MCF 10A (cell line): ENCODE measurements around the gene MNT. TPM values are rescaled to one million over a fixed set of nuclear protein-coding genes. Genes with fewer than 3 reads are reported as not detected.

Source experiments
- BruUV-seq: library from RNA; stranded (reverse); fragments of 400-500 nt; replicated peaks from 2 replicates; lab custom pipeline; 2021; lab: Mats Ljungman, UMichigan
- CTCF ChIA-PET: fragments of 300-600 bp; sonication (Branson Sonifier 250); formaldehyde crosslinking; extraction: SDS; loops from one replicate; lab custom pipeline; 2021; ENCODE audit warnings: antibody characterized with exemption, inconsistent platforms; lab: Yijun Ruan, JAX
- POLR2A ChIA-PET: fragments of 300-600, 350-650 bp; sonication (Branson Sonifier 250); formaldehyde crosslinking; extraction: SDS; loops from one replicate; lab custom pipeline; 2020; ENCODE audit warnings: antibody characterized with exemption, inconsistent platforms; lab: Yijun Ruan, JAX
- DNase-seq: peaks from one replicate; pipeline ENCODE4 v3.0.0-alpha.2; 2018; ENCODE audit not compliant: unreplicated experiment
- H3K27ac Mint-ChIP-seq: one replicate; pipeline ENCODE4 v1.8.0; 2022; ENCODE audit warnings: mild to moderate bottlenecking, low read depth, mixed read lengths; ENCODE audit not compliant: unreplicated experiment
- H3K27me3 Mint-ChIP-seq: one replicate; pipeline ENCODE4 v1.8.0; 2022; ENCODE audit warnings: mixed read lengths; ENCODE audit not compliant: insufficient read depth, unreplicated experiment
- H3K36me3 Mint-ChIP-seq: one replicate; pipeline ENCODE4 v1.8.0; 2022; ENCODE audit warnings: mild to moderate bottlenecking, moderate library complexity, mixed read lengths; ENCODE audit not compliant: insufficient read depth, unreplicated experiment
- H3K4me1 Mint-ChIP-seq: one replicate; pipeline ENCODE4 v1.8.0; 2022; ENCODE audit warnings: mixed read lengths; ENCODE audit not compliant: insufficient read depth, unreplicated experiment
- H3K4me3 Mint-ChIP-seq: one replicate; pipeline ENCODE4 v1.8.0; 2022; ENCODE audit warnings: mild to moderate bottlenecking, moderate library complexity, mixed read lengths; ENCODE audit not compliant: unreplicated experiment
- H3K9me3 Mint-ChIP-seq: one replicate; pipeline ENCODE4 v1.8.0; 2022; ENCODE audit warnings: mixed read lengths; ENCODE audit not compliant: unreplicated experiment
- intact Hi-C: fragments of 100-400 bp; cut with micrococcal nuclease; formaldehyde crosslinking; loops from 2 replicates; pipeline ENCODE4 v1.14.1; 2022
- total RNA-seq: library from RNA; stranded (reverse); gene quantifications from 2 replicates; pipeline ENCODE4 v1.2.3, GENCODE V29; 2022
- TF ChIP-seq, protein P1 (sequence below): fragments of 200-600 bp; IDR thresholded peaks from one replicate; pipeline ENCODE4 v1.8.0; 2022; ENCODE audit warnings: antibody characterized with exemption, mild to moderate bottlenecking; ENCODE audit not compliant: unreplicated experiment

The MNT gene
- total RNA-seq, 1 experiment from 2014 or later, result 25.5 TPM

DNA sequence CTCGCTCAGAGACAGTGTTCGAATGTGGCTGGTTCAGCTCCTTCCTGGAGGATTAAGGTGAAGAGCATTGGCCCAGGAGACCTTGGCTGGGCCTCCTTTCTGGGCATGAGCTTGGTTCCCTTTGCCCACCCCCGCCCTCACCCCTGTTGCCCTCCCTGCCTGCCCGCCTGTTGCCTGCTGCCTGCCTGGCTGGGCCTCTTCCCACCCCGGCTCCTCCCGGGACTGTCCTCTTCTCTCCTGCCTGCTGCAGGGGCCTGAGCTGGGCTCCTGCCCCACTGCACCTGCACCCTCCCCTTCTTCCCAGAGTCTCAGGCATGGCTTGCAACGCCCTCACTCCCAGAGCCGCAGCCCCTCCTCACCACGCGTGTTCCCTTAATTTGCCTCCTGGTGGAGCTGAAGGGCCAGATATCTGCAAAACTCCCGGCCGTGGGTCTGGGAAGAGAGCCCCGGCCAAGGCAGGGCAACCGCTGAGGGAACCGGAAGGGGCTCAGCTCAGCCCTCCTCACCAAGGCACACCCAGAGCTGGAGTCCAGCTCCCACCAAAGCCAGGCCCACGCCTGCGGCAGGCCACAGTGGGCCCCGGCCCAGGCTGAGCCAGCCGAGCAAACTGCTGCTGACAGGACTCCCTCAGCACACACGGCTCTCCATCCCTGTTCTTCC lies 31.2 kb downstream of the MNT start:
- no TSS peak for BruUV-seq
- ChIA-PET CTCF (interaction anchor here (0.6 to 5.5 kb wide), 9 partner anchors 9 to 93 kb away, joined by 3 to 43 read pairs (median 4); no protein-coding TSS in a partner anchor), POLR2A (no interaction called here)
- H3K4me3 Mint-ChIP-seq, result no peak overlapping the region
- no peaks in the 10 kb centered on the region for H3K27me3 Mint-ChIP-seq
- peaks cover 33% of the 10 kb centered on the region for H3K36me3 Mint-ChIP-seq
- TF ChIP-seq, protein P1, sequence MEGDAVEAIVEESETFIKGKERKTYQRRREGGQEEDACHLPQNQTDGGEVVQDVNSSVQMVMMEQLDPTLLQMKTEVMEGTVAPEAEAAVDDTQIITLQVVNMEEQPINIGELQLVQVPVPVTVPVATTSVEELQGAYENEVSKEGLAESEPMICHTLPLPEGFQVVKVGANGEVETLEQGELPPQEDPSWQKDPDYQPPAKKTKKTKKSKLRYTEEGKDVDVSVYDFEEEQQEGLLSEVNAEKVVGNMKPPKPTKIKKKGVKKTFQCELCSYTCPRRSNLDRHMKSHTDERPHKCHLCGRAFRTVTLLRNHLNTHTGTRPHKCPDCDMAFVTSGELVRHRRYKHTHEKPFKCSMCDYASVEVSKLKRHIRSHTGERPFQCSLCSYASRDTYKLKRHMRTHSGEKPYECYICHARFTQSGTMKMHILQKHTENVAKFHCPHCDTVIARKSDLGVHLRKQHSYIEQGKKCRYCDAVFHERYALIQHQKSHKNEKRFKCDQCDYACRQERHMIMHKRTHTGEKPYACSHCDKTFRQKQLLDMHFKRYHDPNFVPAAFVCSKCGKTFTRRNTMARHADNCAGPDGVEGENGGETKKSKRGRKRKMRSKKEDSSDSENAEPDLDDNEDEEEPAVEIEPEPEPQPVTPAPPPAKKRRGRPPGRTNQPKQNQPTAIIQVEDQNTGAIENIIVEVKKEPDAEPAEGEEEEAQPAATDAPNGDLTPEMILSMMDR, result peak; percentile 8
- intact Hi-C loops, result no loop called here
- DNase-seq, result no peak
- H3K27ac Mint-ChIP-seq, result no peak overlapping the region
- H3K4me1 Mint-ChIP-seq, result peaks cover 2% of the 10 kb centered on the region
- no peaks in the 10 kb centered on the region for H3K9me3 Mint-ChIP-seq

DNA sequence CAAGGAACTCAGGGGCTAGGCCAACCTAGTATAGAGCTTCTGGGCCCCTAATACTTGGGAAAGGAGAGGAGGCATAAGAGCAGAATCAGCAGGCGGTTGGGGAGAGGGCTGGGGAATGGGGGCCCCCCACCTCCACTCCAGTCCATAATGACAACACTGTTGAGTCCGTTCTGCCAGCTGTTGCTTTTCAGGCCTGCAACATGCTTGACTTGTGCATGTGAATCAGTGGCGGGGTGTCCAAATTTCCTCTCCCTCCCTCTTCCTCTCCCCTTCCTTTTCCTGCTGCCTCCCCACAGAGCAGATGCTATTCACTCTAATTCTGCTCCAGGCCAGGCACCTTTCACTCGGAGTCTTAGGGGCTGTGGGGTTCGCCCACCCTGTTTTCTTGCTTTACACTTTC lies 31.8 kb downstream of the MNT start:
- Mint-ChIP-seq H3K27ac (no peak overlapping the region), H3K4me3 (no peak overlapping the region), H3K27me3 (no peaks in the 10 kb centered on the region), H3K9me3 (no peaks in the 10 kb centered on the region), H3K4me1 (no peaks in the 10 kb centered on the region), H3K36me3 (peaks cover 33% of the 10 kb centered on the region)
- DNase-seq, result no peak
- intact Hi-C loops, result no loop called here
- CTCF ChIA-PET, result interaction anchor here (0.6 to 5.5 kb wide), 6 partner anchors 8 to 66 kb away, joined by 3 to 43 read pairs (median 4); no protein-coding TSS in a partner anchor
- no TSS peak for BruUV-seq
- POLR2A ChIA-PET, result no interaction called here
- TF ChIP-seq, protein P1, result no peak

DNA sequence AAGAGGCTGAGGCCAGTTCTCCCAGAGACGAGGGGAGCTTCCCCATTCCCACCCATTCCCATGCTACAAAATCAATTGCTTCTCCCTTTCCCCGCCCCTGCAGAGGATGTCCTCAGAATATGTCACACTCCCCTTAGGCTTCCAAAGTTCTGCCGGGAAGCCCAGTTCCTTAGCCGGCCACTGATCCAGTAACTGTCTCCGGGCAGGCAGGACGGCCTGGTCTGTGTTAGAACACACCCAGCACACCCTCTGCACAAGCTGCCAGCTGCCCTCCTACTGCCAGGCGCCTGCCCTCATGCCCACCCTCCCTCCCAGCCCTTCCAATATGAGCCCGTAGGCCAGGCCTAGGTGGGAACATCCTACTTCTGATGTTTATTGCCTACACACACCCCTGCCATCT lies 32.5 kb downstream of the MNT start:
- no peak overlapping the region for H3K27ac Mint-ChIP-seq
- no peak for DNase-seq
- no peaks in the 10 kb centered on the region for H3K4me1 Mint-ChIP-seq
- intact Hi-C loops, result no loop called here
- no peak overlapping the region for H3K4me3 Mint-ChIP-seq
- TF ChIP-seq, protein P1, result no peak
- BruUV-seq, result no TSS peak
- H3K36me3 Mint-ChIP-seq, result peaks cover 33% of the 10 kb centered on the region
- ChIA-PET CTCF (interaction anchor here (0.8 to 5.5 kb wide), 4 partner anchors 13 to 67 kb away, joined by 3 to 43 read pairs (median 4); no protein-coding TSS in a partner anchor), POLR2A (interaction anchor here (1.1 kb wide), 1 partner anchor 15 kb away, joined by 4 read pairs; no protein-coding TSS in a partner anchor)
- no peaks in the 10 kb centered on the region for H3K9me3 Mint-ChIP-seq
- H3K27me3 Mint-ChIP-seq, result no peaks in the 10 kb centered on the region

DNA sequence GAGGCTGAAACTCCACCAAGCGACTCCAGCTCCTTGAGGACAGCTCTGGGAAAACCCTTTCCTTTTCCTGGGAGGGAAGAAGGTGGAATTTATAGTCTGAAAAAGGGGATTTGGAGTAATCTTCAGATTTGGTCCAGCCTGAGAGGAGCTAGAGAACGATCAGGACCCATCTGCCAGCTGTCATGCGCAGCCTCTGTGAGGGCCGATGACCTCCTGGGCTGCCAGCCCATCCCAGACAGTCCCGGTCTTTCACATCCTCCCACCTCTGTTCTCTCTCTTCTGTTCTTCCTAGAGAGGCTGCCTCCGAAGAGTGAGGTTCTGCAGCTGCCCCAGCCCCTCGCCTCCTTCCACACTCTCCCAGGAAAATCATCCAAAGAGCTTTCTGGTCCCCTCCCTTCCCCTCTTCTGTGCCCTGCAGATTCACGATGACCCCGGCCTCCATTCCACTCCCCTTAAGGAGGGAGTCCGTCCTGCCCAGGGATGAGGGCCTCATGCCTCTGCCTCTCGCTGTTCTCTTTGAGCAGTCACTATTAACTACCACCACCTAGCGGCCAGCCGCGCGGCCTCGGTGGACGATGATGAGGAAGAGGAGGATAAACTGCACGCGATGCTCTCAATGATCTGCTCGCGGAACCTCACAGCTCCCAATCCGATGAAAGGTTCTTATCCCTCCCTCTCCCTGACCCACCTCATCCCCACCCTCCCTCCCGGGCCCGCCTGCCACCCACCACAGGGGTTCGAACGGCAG lies 33.9 kb downstream of the MNT start:
- Mint-ChIP-seq H3K9me3 (no peaks in the 10 kb centered on the region), H3K4me3 (no peak overlapping the region), H3K36me3 (peaks cover 42% of the 10 kb centered on the region), H3K27me3 (no peaks in the 10 kb centered on the region), H3K4me1 (no peaks in the 10 kb centered on the region), H3K27ac (no peak overlapping the region)
- TF ChIP-seq, protein P1, result no peak
- POLR2A ChIA-PET, result interaction anchor here (1.1 kb wide), 1 partner anchor 49 kb away, joined by 3 read pairs; no protein-coding TSS in a partner anchor
- CTCF ChIA-PET, result interaction anchor here (0.6 to 5.5 kb wide), 4 partner anchors 13 to 49 kb away, joined by 3 to 43 read pairs (median 4); no protein-coding TSS in a partner anchor
- no peak for DNase-seq
- intact Hi-C loops, result no loop called here
- no TSS peak for BruUV-seq
